Thymus (tissue), 11 donors: ENCODE data around the gene IL1RAPL1. TPM values are rescaled to one million over a fixed set of nuclear protein-coding genes. Genes with fewer than 3 reads are reported as not detected.
"Not testable (repeated sequence)": the region's sequence is repeated elsewhere in the genome, so short reads cannot be mapped to it uniquely, and the experiment has no call there.

ENCODE experiments used
- DNase-seq, 9 donors: peaks; one replicate each; pipeline ENCODE4 v3.0.0-alpha.2; 2013; ENCODE audit warnings: low spot score in 9 of 9, low read depth in 6 of 9, missing footprints in 1 of 9
- H3K27ac ChIP-seq, 2 donors: one replicate each; pipeline ENCODE4 v1.5.1; 2013; ENCODE audit warnings: control low read depth in 1 of 2, low read depth in 1 of 2, low read length in 1 of 2, mild to moderate bottlenecking in 1 of 2, moderate library complexity in 1 of 2
- H3K27me3 ChIP-seq, 2 donors: one replicate each; pipeline ENCODE4 v1.5.1; 2013; ENCODE audit warnings: low read length in 1 of 2; ENCODE audit not compliant: control insufficient read depth in 2 of 2, insufficient read depth in 1 of 2
- H3K36me3 ChIP-seq, 2 donors: one replicate each; pipeline ENCODE4 v1.5.1; 2013; ENCODE audit warnings: low read length in 1 of 2, mild to moderate bottlenecking in 1 of 2, moderate library complexity in 1 of 2; ENCODE audit not compliant: control insufficient read depth in 2 of 2, insufficient read depth in 2 of 2
- H3K4me1 ChIP-seq, 2 donors: one replicate each; pipeline ENCODE4 v1.5.1; 2013; ENCODE audit warnings: low read length in 2 of 2; ENCODE audit not compliant: control insufficient read depth in 2 of 2, insufficient read depth in 2 of 2
- H3K4me3 ChIP-seq, 2 donors: one replicate each; pipeline ENCODE4 v1.5.1; 2013; ENCODE audit warnings: low read length in 2 of 2, control low read depth in 1 of 2, mild to moderate bottlenecking in 1 of 2
- H3K9me3 ChIP-seq, 2 donors: one replicate each; pipeline ENCODE4 v1.5.1; 2013; ENCODE audit warnings: low read length in 1 of 2, mild to moderate bottlenecking in 1 of 2; ENCODE audit not compliant: control insufficient read depth in 2 of 2, insufficient read depth in 1 of 2
- WGBS: extraction: QIAGEN DNeasy Blood & Tissue Kit; methylation state at CpG from one replicate; pipeline ENCODE4 v1.1.7; 2013; 5-methylcytosine and 5-hydroxymethylcytosine counted together
- polyA plus RNA-seq: library from polyadenylated mRNA; stranded (reverse); fragments of 200-250 nt; gene quantifications from one replicate; pipeline ENCODE4 v1.2.3, GENCODE V29; 2013
- total RNA-seq: library from RNA; stranded (reverse); fragments of 120-200 nt; gene quantifications from one replicate; pipeline ENCODE4 v1.2.4, GENCODE V29; 2013
- donor health status: healthy.

Gene IL1RAPL1
- total and polyA plus RNA-seq, 2 donors, result 0.02 to 0.33 TPM

- H3K4me1 ChIP-seq, result no peaks in the 10 kb centered on the region
- H3K27ac ChIP-seq, result no peak overlapping the region
- WGBS, result 94% methylated on average over 4 of the region's 4 CpGs
- H3K36me3 ChIP-seq, result no peaks in the 10 kb centered on the region
- no peaks in the 10 kb centered on the region for H3K9me3 ChIP-seq
- H3K4me3 ChIP-seq, result no peak overlapping the region
- H3K27me3 ChIP-seq, result no peaks in the 10 kb centered on the region
- no peak for DNase-seq
Measured at GRCh38 chrX:28706964-28707363, 119.7 kb downstream of the IL1RAPL1 start.

- H3K27me3 ChIP-seq, result no peaks in the 10 kb centered on the region
- no peaks in the 10 kb centered on the region for H3K36me3 ChIP-seq
- H3K4me3 ChIP-seq, result no peak overlapping the region
- H3K9me3 ChIP-seq, result no peaks in the 10 kb centered on the region
- DNase-seq, result no peak
- no peaks in the 10 kb centered on the region for H3K4me1 ChIP-seq
- WGBS, result 82% methylated on average over 3 of the region's 3 CpGs
- H3K27ac ChIP-seq, result no peak overlapping the region
Measured at GRCh38 chrX:28709421-28709820, 122.2 kb downstream of the IL1RAPL1 start.

- Histone ChIP-seq H3K27ac (no peak overlapping the region), H3K9me3 (no peaks in the 10 kb centered on the region), H3K36me3 (no peaks in the 10 kb centered on the region), H3K27me3 (no peaks in the 10 kb centered on the region), H3K4me1 (no peaks in the 10 kb centered on the region), H3K4me3 (no peak overlapping the region)
- no peak for DNase-seq
Measured at GRCh38 chrX:28717864-28718263, 130.6 kb downstream of the IL1RAPL1 start.

GRCh38 chrX:28718450-28718849 is 131.2 kb downstream of the IL1RAPL1 start:
- H3K36me3 ChIP-seq, result no peaks in the 10 kb centered on the region
- 80% methylated on average over 1 of the region's 1 CpG for WGBS
- no peak overlapping the region for H3K4me3 ChIP-seq
- no peaks in the 10 kb centered on the region for H3K27me3 ChIP-seq
- H3K9me3 ChIP-seq, result no peaks in the 10 kb centered on the region
- DNase-seq, result no peak
- H3K27ac ChIP-seq, result no peak overlapping the region
- no peaks in the 10 kb centered on the region for H3K4me1 ChIP-seq

GRCh38 chrX:28719620-28720019 is 132.4 kb downstream of the IL1RAPL1 start:
- 90% methylated on average over 2 of the region's 2 CpGs for WGBS
- no peak overlapping the region for H3K27ac ChIP-seq

GRCh38 chrX:28752330-28752729 is 165.1 kb downstream of the IL1RAPL1 start:
- WGBS, result 85% methylated on average over 2 of the region's 2 CpGs

More at GRCh38 chrX:28719620-28720019, 132.4 kb downstream of the IL1RAPL1 start:
- Histone ChIP-seq H3K27me3 (no peaks in the 10 kb centered on the region), H3K4me3 (no peak overlapping the region), H3K9me3 (no peaks in the 10 kb centered on the region), H3K36me3 (no peaks in the 10 kb centered on the region), H3K4me1 (no peaks in the 10 kb centered on the region)
- no peak for DNase-seq

GRCh38 chrX:28756175-28756574 is 168.9 kb downstream of the IL1RAPL1 start:
- Histone ChIP-seq H3K27ac (no peak overlapping the region), H3K36me3 (no peaks in the 10 kb centered on the region), H3K4me1 (no peaks in the 10 kb centered on the region), H3K27me3 (no peaks in the 10 kb centered on the region), H3K9me3 (no peaks in the 10 kb centered on the region), H3K4me3 (no peak overlapping the region)
- WGBS, result 76% methylated on average over 2 of the region's 2 CpGs
- no peak for DNase-seq

More at GRCh38 chrX:28752330-28752729, 165.1 kb downstream of the IL1RAPL1 start:
- Histone ChIP-seq H3K4me1 (no peaks in the 10 kb centered on the region), H3K36me3 (no peaks in the 10 kb centered on the region), H3K27me3 (no peaks in the 10 kb centered on the region), H3K27ac (no peak overlapping the region), H3K4me3 (no peak overlapping the region), H3K9me3 (no peaks in the 10 kb centered on the region)
- DNase-seq, result no peak

- Histone ChIP-seq H3K9me3 (no peaks in the 10 kb centered on the region), H3K27me3 (no peaks in the 10 kb centered on the region), H3K36me3 (no peaks in the 10 kb centered on the region), H3K4me3 (no peak overlapping the region), H3K27ac (no peak overlapping the region), H3K4me1 (no peaks in the 10 kb centered on the region)
- no peak for DNase-seq
Measured at GRCh38 chrX:28756647-28757046, 169.4 kb downstream of the IL1RAPL1 start.

- Histone ChIP-seq H3K4me3 (no peak overlapping the region), H3K36me3 (no peaks in the 10 kb centered on the region), H3K27me3 (no peaks in the 10 kb centered on the region), H3K9me3 (no peaks in the 10 kb centered on the region), H3K27ac (no peak overlapping the region), H3K4me1 (no peaks in the 10 kb centered on the region)
- WGBS, result 85% methylated on average over 2 of the region's 2 CpGs
- no peak for DNase-seq
Measured at GRCh38 chrX:28757290-28757689, 170.0 kb downstream of the IL1RAPL1 start.

GRCh38 chrX:28766561-28766960 is 179.3 kb downstream of the IL1RAPL1 start:
- not testable (repeated sequence) for DNase-seq, H3K4me3 ChIP-seq, H3K27me3 ChIP-seq, H3K27ac ChIP-seq, H3K36me3 ChIP-seq, H3K4me1 ChIP-seq, H3K9me3 ChIP-seq
- 94% methylated on average over 2 of the region's 2 CpGs for WGBS
